OCI-LY1 (cell line): Measurements from ENCODE around the gene MAD1L1.
A peak's percentile ranks its signal among the peaks of the same experiment; 100 is the strongest.

Source experiments
- H2AFZ ChIP-seq: fragments of 200-600 bp; sonication (generic), shearing (Covaris generic); 2 replicates; pipeline ENCODE4 v1.6.0; 2014; ENCODE audit warnings: antibody characterized with exemption, mild to moderate bottlenecking, low read length
- H3F3A ChIP-seq: fragments of 200-600 bp; sonication (generic), shearing (Covaris generic); 2 replicates; pipeline ENCODE4 v1.6.0; 2014; ENCODE audit warnings: mild to moderate bottlenecking, antibody characterized with exemption, low read length, moderate library complexity; ENCODE audit not compliant: insufficient read depth
- H3K27ac ChIP-seq: fragments of 200-600 bp; sonication (generic); 2 replicates; pipeline ENCODE4 v1.5.1; 2014; ENCODE audit warnings: low read length, mixed run types, mild to moderate bottlenecking, low read depth; ENCODE audit not compliant: poor library complexity, severe bottlenecking
- H3K27me3 ChIP-seq: fragments of 200-600 bp; sonication (generic); 2 replicates; pipeline ENCODE4 v1.6.0; 2014; ENCODE audit warnings: antibody characterized with exemption, mild to moderate bottlenecking, low read length, moderate library complexity; ENCODE audit not compliant: insufficient read depth
- H3K36me3 ChIP-seq: fragments of 200-600 bp; sonication (generic); 2 replicates; pipeline ENCODE4 v1.6.1; 2014; ENCODE audit warnings: mild to moderate bottlenecking, antibody characterized with exemption, low read length, moderate library complexity, mixed read lengths; ENCODE audit not compliant: insufficient read depth
- H3K4me1 ChIP-seq: fragments of 200-600 bp; sonication (generic); 2 replicates; pipeline ENCODE4 v1.5.1; 2014; ENCODE audit warnings: mild to moderate bottlenecking, low read length, moderate library complexity; ENCODE audit not compliant: insufficient read depth, severe bottlenecking
- H3K4me2 ChIP-seq: fragments of 200-600 bp; sonication (generic), shearing (Covaris generic); 2 replicates; pipeline ENCODE4 v1.6.1; 2014; ENCODE audit warnings: low read length
- H3K4me3 ChIP-seq: fragments of 200-600 bp; sonication (generic); 2 replicates; pipeline ENCODE4 v1.5.1; 2014; ENCODE audit warnings: low read length, low read depth, mild to moderate bottlenecking, mixed read lengths; ENCODE audit not compliant: poor library complexity, severe bottlenecking
- H3K79me2 ChIP-seq: fragments of 200-600 bp; shearing (Covaris generic); 2 replicates; pipeline ENCODE4 v1.6.1; 2016; ENCODE audit warnings: mixed run types, low read length, mixed read lengths; ENCODE audit not compliant: insufficient read depth
- H3K9ac ChIP-seq: fragments of 200-600 bp; sonication (generic), shearing (Covaris generic); 2 replicates; pipeline ENCODE4 v1.6.1; 2014; ENCODE audit warnings: mild to moderate bottlenecking, low read length, mixed read lengths
- H3K9me2 ChIP-seq: fragments of 200-600 bp; sonication (generic), shearing (Covaris generic); 2 replicates; pipeline ENCODE4 v1.6.1; 2014; ENCODE audit warnings: low read depth, mild to moderate bottlenecking, low read length, mixed read lengths
- H3K9me3 ChIP-seq: fragments of 200-600 bp; shearing (Covaris generic); 2 replicates; pipeline ENCODE4 v1.6.1; 2014; ENCODE audit warnings: low read length, mixed read lengths
- H4K20me1 ChIP-seq: fragments of 200-600 bp; sonication (generic), shearing (Covaris generic); 2 replicates; pipeline ENCODE4 v1.6.0; 2016; ENCODE audit warnings: mild to moderate bottlenecking, low read length; ENCODE audit not compliant: insufficient read depth
- EZH2 ChIP-seq: fragments of 200-600 bp; sonication (generic), shearing (Covaris generic); IDR thresholded peaks from 2 replicates; pipeline ENCODE4 v1.8.0; 2017; ENCODE audit warnings: borderline replicate concordance, mixed run types, mild to moderate bottlenecking, antibody characterized with exemption, low read length, moderate library complexity, mixed read lengths
- TF ChIP-seq, protein P1 (sequence below): fragments of 200-600 bp; sonication (generic), shearing (Covaris generic); IDR thresholded peaks from 2 replicates; pipeline ENCODE4 v1.5.1; 2017; ENCODE audit warnings: mild to moderate bottlenecking, antibody characterized with exemption, low read length, moderate library complexity, mixed read lengths

MAD1L1 gene

DNA sequence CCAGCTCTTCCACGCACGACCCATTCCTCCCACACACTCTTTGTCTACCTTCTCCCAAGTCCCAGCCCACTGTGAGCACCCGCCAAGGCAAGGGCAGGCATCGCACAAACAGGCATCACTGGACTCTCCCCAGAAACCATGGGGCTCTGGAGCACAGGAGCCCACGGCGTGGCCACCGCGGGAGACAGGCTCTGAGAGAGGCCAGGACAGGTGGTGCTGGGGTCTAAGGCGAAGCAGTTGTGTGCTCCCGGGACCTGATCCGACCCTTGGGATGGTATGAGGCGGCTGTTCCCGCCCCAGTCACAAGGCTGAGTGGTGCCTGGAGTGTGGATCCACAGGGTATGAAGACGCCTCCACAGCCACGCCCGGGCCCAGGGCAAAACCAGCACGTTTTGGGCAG lies 156.9 kb downstream of the MAD1L1 start:
- H3K36me3 ChIP-seq: peaks cover 9% of the 10 kb centered on the region; the same call in 1 of the 2 replicates
- H3K79me2 ChIP-seq: no peaks in the 10 kb centered on the region
- peaks cover 35% of the 10 kb centered on the region for H3K4me1 ChIP-seq
- H3K9me3 ChIP-seq: no peaks in the 10 kb centered on the region
- no peaks in the 10 kb centered on the region for H3F3A ChIP-seq
- H4K20me1 ChIP-seq: no peaks in the 10 kb centered on the region
- no peaks in the 10 kb centered on the region for H3K9me2 ChIP-seq
- TF ChIP-seq EZH2: no peak
- TF ChIP-seq, protein P1, sequence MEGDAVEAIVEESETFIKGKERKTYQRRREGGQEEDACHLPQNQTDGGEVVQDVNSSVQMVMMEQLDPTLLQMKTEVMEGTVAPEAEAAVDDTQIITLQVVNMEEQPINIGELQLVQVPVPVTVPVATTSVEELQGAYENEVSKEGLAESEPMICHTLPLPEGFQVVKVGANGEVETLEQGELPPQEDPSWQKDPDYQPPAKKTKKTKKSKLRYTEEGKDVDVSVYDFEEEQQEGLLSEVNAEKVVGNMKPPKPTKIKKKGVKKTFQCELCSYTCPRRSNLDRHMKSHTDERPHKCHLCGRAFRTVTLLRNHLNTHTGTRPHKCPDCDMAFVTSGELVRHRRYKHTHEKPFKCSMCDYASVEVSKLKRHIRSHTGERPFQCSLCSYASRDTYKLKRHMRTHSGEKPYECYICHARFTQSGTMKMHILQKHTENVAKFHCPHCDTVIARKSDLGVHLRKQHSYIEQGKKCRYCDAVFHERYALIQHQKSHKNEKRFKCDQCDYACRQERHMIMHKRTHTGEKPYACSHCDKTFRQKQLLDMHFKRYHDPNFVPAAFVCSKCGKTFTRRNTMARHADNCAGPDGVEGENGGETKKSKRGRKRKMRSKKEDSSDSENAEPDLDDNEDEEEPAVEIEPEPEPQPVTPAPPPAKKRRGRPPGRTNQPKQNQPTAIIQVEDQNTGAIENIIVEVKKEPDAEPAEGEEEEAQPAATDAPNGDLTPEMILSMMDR: no peak
- no peak overlapping the region for H3K4me3 ChIP-seq
- no peak overlapping the region for H3K4me2 ChIP-seq
- H3K9ac ChIP-seq: no peak overlapping the region
- no peak overlapping the region for H2AFZ ChIP-seq
- H3K27me3 ChIP-seq: no peaks in the 10 kb centered on the region
- H3K27ac ChIP-seq: no peak overlapping the region

DNA sequence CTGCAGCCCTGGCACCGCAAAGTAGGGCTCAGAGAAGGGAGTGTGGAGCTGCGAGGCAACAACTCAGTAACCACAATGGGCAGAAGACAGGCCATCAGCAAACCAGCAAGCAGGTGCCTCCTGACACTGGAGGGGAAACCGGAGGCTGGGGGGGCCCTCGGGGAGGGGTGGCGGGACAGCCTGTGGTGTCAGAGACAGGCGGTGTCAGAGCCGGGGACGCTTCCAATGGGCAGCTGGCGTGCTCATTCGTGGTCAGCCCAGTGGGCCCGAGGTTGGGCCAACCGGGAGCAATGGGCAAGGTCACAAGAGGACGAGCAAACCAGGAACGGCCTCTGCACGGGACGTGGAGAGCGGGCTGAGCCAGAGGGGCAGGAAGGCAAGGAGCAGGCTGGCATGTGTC lies 158.1 kb downstream of the MAD1L1 start:
- H3K27me3 ChIP-seq: no peaks in the 10 kb centered on the region
- H3K4me3 ChIP-seq: no peak overlapping the region
- no peak overlapping the region for H3K27ac ChIP-seq
- no peak overlapping the region for H3K9ac ChIP-seq
- H4K20me1 ChIP-seq: no peaks in the 10 kb centered on the region
- no peaks in the 10 kb centered on the region for H3K79me2 ChIP-seq
- no peak overlapping the region for H2AFZ ChIP-seq
- no peaks in the 10 kb centered on the region for H3K9me3 ChIP-seq
- H3K4me1 ChIP-seq: peaks cover 36% of the 10 kb centered on the region
- H3K36me3 ChIP-seq: peaks cover 9% of the 10 kb centered on the region; the same call in 1 of the 2 replicates
- no peak for TF ChIP-seq EZH2
- TF ChIP-seq, protein P1: no peak
- no peak overlapping the region for H3K4me2 ChIP-seq
- H3K9me2 ChIP-seq: no peaks in the 10 kb centered on the region
- no peaks in the 10 kb centered on the region for H3F3A ChIP-seq

DNA sequence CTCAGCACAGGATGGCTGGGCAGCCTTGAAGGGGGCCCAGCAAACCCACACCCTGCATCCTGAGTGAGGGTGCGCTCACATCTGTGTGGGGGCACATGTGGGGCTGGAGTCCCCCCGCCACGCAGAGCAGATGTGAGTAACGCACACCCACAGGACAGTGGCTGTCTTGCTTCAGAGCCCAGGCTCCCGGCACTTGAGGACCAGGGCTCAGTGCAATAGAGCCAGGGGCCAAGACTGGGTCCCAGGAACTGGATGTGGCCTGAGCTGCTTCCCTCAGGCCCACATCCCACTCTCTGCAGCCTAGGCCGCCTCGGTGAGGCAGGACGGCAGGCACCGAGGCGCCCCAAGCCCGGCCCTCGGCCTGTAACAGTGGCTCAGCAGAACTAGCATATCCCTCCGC lies 159.9 kb downstream of the MAD1L1 start:
- no peaks in the 10 kb centered on the region for H3K9me2 ChIP-seq
- H3K9ac ChIP-seq: peak overlapping the region; percentile 24; the same call in 1 of the 2 replicates
- peak overlapping the region; percentile 88 for H3K27ac ChIP-seq
- H3K9me3 ChIP-seq: no peaks in the 10 kb centered on the region
- peak overlapping the region; percentile 62; the same call in 1 of the 2 replicates for H3K4me2 ChIP-seq
- H3K36me3 ChIP-seq: peaks cover 19% of the 10 kb centered on the region; the same call in 1 of the 2 replicates
- no peak overlapping the region for H2AFZ ChIP-seq
- TF ChIP-seq EZH2: no peak
- TF ChIP-seq, protein P1: no peak
- no peaks in the 10 kb centered on the region for H3F3A ChIP-seq
- no peak overlapping the region for H3K4me3 ChIP-seq
- no peaks in the 10 kb centered on the region for H4K20me1 ChIP-seq
- H3K79me2 ChIP-seq: no peaks in the 10 kb centered on the region
- H3K27me3 ChIP-seq: no peaks in the 10 kb centered on the region
- H3K4me1 ChIP-seq: peaks cover 50% of the 10 kb centered on the region
